ENCODE data around the gene LDB2.

DNA sequence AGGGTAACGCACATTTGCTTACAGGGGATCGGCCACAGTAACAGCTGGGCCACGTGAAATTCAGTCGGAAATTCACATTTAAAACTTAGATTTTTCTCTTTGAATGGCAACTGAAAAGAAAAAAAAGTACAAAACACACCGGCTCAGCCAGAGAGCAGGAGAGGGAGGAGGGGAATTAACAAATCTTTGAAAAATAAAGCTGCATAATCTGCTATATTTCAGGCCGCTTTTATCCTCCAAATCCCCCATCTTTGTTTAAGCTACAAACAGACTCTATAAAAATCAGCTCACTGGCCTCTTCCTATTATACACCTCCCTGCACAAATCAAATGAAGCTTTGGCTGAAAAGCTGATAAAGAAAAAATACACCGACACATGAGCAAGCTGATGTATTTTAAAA lies 169.1 kb downstream of the LDB2 start:
- TF ChIP-seq, protein P1, sequence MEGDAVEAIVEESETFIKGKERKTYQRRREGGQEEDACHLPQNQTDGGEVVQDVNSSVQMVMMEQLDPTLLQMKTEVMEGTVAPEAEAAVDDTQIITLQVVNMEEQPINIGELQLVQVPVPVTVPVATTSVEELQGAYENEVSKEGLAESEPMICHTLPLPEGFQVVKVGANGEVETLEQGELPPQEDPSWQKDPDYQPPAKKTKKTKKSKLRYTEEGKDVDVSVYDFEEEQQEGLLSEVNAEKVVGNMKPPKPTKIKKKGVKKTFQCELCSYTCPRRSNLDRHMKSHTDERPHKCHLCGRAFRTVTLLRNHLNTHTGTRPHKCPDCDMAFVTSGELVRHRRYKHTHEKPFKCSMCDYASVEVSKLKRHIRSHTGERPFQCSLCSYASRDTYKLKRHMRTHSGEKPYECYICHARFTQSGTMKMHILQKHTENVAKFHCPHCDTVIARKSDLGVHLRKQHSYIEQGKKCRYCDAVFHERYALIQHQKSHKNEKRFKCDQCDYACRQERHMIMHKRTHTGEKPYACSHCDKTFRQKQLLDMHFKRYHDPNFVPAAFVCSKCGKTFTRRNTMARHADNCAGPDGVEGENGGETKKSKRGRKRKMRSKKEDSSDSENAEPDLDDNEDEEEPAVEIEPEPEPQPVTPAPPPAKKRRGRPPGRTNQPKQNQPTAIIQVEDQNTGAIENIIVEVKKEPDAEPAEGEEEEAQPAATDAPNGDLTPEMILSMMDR (IDR thresholded peaks at IDR 0.05; ENCODE audit: control extremely low read depth in 1 of 3, insufficient read depth in 1 of 3, low read depth in 1 of 3, low read length in 3 of 3) = no peak
- TF ChIP-seq CBX5 (IDR thresholded peaks at IDR 0.05; ENCODE audit: low read depth, low read length) (no peak), POLR2A (IDR thresholded peaks at IDR 0.05; ENCODE audit: control extremely low read depth in 1 of 2, low read depth in 2 of 2, low read length in 2 of 2) (no peak)

Measured in H1 (cell line).